HG03103 (cell line): ENCODE measurements around the gene TAF1D.

Experiments
- ATAC-seq: cut with Tn5 transposase; IDR thresholded peaks from one replicate; pipeline ENCODE4 v1.9.1; 2021; ENCODE audit warnings: low read depth; ENCODE audit not compliant: unreplicated experiment

Gene TAF1D

DNA sequence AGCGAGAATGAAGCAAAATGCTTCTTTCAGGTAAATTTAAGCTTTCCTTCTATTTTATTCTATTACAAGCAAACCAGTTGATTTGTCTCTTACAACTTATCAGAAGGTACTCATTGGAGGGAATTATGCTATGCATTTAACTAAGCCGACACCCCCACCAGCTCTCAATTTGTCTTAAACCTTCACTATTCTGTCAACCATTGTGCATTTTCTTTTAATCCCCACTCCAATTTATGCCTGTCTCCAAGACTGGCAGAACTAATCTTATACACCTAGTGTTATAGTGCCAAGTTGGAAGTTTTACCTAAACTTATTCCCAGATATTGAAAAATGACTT is 12.5 kb downstream of the TAF1D start:
- no peak for ATAC-seq

DNA sequence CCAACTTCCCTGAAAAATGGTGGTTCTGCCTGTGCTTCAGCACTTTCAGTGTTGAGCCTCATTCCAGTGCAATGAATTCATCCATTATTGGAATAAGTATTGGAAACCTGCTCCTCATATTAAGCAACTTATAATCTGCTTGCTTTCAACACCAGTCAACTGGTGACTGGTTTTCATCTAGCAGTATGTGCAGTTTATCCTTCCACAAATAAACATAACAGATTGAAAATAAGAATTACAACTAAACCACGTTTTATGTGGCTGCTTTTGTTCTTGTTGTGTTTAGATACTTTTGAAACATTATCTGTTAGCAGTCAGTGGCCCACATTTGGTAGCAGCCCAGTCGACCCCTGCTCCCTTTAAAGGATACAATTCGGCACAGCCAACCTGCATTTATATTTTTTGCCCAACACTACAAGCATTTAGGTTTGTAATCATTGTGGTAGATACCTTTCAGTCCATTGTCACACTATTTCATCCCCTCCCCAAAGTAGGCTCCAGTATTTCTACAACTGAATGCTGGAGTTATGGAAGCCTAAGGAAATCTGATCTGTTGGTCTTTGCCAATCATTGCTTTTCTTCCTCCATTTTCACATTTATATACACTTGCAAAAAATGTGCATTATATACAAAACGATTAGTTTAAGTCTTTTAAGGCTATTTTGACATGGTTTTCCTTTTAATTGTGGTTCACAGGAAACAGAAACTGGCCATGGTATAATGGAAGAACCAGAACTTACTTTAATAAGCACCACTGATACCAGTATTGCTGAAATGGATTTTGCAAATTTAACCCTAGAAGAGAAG is 13.1 kb downstream of the TAF1D start:
- no peak for ATAC-seq

DNA sequence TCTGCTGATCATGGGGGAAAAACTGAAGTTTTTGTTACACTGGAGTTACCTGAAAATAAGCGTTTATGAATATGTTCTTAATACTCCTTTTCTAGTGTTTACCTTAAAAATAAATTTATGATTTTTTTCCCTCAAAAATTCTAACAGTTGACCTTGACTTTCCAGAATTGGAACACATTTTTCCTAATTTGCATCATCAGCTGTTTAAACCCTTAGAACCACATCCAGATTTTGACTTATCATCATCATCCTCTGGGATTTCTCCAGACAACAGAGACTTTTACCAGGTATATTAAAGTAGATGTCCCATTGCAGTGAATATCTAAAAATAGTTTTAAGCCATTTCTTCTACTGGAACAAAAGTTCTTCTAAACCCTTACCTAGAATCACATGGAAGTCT is 17.2 kb downstream of the TAF1D start:
- no peak for ATAC-seq

DNA sequence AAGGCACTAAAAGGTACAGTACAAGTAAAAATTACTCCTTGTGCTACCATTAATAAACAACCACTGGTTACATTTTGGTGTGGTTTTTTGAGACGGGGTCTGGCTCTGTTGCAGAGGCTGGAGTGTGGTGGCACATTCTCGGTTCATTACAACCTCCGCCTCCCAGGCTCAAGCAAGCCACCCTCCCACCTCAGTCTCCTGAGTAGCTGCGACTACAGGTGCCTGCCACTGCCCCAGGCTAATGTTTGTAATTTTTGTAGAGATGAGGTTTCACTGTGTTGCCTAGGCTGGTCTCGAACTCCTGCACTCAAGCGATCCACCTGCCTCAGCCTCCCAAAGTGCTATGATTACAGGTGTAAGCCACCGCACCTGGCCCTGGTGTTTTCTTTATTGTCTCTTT is 20.8 kb downstream of the TAF1D start:
- ATAC-seq: no peak

DNA sequence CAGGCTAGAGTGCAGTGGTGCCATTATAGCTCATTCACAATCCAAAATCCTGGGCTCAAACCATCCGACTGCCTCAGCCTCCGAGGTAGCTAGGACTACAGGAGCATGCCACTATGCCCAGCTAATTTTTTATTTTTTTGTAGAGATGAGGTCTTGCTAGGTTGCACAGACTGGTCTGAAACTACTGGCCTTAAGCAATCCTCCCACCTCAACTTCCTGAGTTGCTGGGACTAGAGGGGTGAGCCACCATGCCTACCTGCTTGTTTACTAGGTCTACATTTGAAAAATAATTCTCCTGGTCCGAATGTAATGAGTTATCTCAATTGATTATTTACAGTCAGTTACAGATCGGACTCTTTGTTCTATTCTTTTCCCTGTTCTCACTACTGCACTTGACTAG is 22.0 kb downstream of the TAF1D start:
- ATAC-seq: no peak

DNA sequence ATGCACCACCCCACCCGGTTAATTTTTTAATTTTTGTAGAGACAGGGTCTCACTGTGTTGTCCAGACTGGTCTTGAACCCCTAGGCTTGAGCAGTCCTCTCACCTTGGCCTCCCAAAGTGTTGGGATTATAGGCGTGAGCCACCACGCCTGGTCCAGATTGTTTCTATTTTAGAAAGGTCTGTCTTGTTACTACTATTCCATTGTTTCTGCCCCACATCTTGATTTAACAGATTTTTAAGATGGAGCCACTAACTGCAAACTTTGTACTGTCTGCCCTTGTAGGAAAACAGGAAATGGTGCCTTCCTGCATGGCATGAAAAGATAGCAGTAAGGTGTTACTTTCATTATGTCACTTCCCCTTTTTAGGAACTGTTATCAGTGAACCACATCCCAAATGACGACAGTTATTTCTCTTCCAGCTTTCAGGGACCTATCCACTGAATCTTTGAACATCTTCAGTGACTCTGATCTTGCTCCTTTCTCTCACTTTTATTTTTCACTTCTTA is 23.2 kb downstream of the TAF1D start:
- ATAC-seq: peak; percentile 90

DNA sequence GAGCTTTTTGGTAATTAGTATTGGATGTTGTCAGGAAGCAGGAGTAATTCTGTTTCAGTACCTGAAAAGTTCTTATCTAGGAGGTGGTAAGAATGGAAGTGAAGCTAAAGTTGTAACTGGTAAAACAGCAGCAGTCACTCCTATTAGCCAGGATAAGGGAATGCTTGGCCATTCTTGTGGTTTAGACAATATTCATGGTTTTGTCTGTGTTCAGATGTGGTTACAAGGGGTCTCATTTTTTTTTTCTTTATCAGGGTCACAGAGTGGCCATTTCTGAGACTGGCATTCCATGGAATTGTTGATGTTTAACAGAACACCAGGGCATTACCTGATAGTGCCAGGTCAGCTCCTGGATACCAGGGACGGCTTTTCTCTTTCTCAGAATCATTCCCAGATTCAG is 23.8 kb downstream of the TAF1D start:
- no peak for ATAC-seq

DNA sequence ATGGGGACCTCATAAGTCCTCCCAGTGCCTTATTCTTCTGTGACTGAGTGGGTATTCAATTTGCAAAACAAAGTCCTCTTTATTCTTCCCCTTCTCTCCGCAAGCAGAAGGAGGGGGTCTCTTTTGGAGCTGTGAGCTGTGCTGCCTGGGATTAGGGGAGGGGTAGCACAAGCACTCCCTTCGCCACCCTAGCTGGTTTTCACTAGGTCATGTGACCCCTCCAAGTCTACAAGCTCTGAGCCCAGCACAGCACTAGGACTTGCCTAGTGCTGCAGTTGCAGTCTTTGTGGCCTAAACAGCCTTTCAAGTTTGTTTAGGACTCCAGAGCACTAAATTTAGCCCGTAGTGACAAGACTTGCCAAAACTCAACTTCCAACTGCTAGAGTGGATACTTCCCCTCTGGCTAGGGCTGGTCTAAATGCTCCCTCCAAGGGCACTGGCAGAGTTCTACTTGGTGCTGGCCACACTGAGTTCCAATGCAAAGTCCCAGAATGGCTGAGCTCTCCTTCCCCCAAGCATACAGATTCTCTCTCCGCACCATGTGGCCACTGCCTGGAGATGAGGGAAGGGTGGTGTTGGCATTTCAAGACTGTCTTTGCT is 25.4 kb downstream of the TAF1D start:
- no peak for ATAC-seq

DNA sequence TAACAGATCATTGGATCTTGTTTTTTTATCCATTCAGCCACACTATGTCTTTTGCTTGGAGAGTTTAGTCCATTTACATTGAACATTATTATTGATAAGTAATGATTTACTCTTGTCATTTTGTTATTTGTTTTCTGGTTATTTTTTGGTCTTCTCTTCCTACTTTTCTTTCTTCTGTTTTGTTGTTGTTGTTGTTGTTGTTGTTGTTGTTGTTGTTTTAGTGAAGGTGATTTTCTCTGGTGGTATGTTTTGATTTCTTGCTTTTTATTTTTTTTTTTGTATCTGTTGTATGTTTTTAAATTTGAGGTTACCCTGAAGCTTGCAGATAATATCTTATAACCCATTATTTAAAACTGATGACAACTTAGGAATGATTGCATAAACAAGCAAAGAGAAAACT is 28.6 kb downstream of the TAF1D start:
- no peak for ATAC-seq

DNA sequence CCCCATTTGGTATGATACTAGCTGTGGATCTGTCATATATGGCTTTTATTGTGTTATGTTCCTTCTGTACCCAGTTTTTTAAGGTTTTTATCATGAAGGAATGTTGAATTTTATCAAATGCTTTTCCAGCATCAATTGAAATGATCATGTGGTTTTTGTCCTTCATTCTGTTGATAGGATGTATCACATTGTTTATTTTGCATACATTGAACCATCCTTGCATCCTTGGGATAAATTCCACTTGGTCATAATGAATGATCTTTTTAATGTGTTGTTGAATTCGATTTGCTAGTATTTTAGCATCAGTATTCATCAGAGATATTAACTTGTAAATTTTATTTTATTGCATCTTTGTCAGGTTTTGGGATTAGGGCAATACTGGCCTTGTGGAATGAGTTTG is 31.1 kb downstream of the TAF1D start:
- ATAC-seq: no peak

DNA sequence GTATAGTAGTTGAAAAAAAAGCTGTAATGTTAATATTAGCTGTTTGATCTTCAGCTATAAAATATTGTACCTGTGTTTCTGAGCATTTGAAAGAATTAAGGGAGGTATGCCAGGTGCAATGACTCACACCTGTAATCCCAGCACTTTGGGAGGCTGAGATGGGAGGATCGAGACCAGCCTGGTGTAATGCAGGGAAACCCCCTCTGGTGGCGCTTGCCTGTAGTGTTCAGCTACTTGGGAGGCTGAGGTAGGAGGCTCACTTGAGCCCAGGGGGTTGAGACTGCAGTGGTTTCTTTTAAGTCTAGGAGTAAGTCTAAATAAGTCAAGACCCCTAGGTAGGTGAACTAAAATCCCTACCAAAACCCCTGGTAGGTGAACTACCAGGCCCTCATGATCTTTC is 37.1 kb downstream of the TAF1D start:
- no peak for ATAC-seq

DNA sequence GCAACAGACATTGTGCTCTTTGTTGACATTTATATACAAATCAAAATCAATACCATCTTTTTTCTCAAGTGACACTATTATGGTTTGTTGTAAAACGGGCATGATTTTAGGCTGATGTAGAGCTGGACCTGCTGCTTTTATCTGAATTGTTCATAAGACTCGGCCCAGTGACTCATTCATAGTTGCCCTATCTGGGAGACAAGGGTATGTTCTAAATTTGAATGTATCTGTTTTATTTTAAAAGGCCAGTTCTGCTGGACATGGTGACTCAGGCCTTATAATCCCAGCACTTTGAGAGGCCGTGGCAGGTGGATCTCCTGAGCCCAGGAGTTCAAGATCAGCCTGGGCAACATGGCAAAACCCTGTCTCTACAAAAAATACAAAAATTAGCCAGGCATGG is 40.5 kb downstream of the TAF1D start:
- ATAC-seq: no peak

DNA sequence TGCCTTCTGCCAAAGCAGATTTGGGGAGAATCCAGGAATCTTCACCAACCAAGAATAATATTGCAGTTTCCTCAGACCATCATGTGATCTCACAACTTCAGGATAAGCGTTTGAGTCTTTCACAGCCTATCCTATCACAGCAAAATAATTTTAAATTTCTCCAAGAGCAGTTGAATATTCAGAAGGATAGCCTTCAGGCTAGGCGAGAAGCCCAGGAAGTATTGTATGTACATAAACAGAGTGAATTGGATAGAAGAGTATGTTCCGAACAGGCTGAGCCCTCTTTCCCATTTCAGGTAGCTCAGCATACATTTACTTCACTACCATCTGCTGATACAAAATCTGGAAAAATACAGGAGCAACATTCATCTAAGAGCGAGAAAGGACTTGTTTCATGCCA is 43.7 kb downstream of the TAF1D start:
- ATAC-seq: no peak

DNA sequence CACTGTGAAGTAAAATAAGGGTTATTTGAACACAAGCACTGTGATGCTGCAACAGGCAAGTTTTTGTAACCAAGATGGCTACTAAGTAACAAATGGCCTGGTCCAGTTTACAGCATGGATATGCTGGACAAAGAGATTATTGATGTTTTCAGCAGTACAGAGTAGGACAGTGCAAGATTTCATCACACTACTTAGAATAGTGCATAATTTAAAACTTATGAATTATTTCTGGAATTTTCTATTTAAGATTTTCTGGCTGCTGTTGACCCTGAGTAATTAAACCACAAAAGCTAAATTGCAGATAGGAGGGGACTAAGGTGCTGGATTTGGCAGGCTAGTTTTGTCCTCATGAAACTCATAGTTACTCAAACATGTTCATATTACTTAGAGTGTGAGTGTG is 46.7 kb downstream of the TAF1D start:
- no peak for ATAC-seq

DNA sequence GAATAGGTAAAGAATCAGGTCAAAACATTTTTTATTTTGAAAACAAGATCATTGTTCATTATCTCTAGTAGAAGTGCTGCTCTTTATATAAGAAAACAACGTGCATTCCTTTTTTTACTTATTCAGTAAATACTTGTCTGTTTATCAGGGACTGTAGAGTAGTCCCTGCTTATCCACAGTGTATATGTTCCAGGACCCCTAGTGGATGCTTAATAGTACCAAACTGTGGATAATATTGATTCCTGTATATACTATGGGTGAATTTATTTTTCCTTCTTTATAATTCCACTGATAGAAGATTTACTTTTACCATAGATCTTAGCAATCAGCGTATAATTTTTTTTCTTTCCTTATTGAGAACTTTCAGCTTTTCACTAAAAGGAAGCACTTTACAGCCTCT is 47.2 kb downstream of the TAF1D start:
- ATAC-seq: no peak

DNA sequence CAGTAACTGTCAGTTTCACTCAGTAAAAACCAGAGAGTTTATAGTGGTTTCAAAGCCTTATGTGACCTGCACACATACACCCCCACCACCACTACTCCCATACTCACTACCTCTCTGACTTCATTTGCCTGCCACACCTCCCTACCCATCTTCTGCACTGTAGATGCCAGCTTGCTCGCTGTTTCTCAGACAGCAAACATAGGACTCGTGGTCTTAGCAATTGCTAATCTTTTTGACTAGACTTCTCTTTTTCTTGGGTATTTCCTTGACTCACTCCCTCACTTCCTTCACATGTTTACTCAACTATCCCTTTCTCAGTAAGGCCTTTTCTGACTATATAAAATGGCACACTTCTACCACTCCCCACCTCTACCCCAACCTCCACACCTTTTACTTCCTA is 52.1 kb downstream of the TAF1D start:
- no peak for ATAC-seq

DNA sequence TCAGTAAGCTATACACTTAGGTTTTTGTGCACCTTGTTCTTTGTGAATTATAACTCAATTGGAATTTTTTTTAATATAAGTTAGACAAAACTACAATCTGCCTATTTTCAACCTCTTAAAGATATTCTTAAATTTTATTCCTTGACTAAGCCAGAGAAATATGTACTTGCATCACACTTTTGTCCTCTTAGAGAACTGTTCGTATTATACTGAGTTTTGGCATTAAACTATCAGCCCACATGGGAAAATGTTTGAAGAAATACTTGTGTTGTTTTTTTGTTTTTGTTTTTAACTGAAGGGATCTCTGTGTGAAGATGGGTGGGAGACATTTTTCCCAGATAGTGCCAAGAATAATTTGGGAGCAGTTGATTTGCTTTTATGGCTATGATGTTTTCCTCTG is 54.5 kb downstream of the TAF1D start:
- ATAC-seq: no peak

DNA sequence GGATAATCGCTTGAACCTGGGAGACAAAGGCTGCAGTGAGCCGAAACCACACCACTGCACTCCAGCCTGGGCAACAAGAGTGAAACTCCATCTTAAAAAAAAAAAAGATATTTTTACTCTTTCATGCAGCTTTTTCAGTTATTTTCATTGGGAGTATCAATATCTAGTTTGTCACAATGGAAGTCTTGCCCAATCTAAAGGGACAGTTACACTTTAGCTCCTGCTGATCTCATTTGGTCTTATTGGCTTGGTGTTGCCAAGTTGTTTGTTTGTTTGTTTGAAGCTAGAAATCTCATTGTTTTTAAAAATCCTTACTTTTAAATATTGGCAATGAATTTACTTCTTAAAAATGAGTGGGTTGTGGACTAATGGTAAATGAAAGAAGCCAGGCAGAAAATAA is 55.1 kb downstream of the TAF1D start:
- ATAC-seq: no peak
